Gastrocnemius medialis (tissue), 4 donors: ENCODE data around the gene CLEC2D. TPM values are rescaled to one million over a fixed set of nuclear protein-coding genes. Genes with fewer than 3 reads are reported as not detected.

Experiments
- ATAC-seq, 2 donors: fragments of 150-250 bp; one replicate each; pipeline ENCODE4 v1.9.1; 2016
- DNase-seq, 2 donors: peaks; one replicate each; pipeline ENCODE4 v3.0.0-alpha.2; 2019
- H3K27ac ChIP-seq, 4 donors: fragments of 200-600 bp; sonication (generic); 1 replicate in 1 of 4; 2 replicates in 3 of 4; pipeline ENCODE4 v1.5.1; 2016 to 2018; ENCODE audit warnings: mild to moderate bottlenecking in 2 of 4, moderate library complexity in 1 of 4
- H3K27me3 ChIP-seq, 3 donors: fragments of 200-600 bp; sonication (generic) in 2 of 3; 1 replicate in 1 of 3; 2 replicates in 2 of 3; pipeline versions ENCODE4 v1.5.1 to v1.6.0; 2016 to 2019; ENCODE audit warnings: mild to moderate bottlenecking in 1 of 3, moderate library complexity in 1 of 3
- H3K36me3 ChIP-seq, 2 donors: fragments of 200-600 bp; sonication (generic) in 1 of 2; one replicate each; pipeline ENCODE4 v1.5.1; 2017 to 2018
- H3K4me1 ChIP-seq, 2 donors: fragments of 200-600 bp; sonication (generic) in 1 of 2; one replicate each; pipeline ENCODE4 v1.5.1; 2016 to 2017; ENCODE audit warnings: mild to moderate bottlenecking in 2 of 2
- H3K4me3 ChIP-seq, 4 donors: fragments of 200-600 bp; sonication (generic) in 3 of 4; 1 replicate in 1 of 4; 2 replicates in 3 of 4; pipeline ENCODE4 v1.5.1; 2016 to 2019; ENCODE audit warnings: mild to moderate bottlenecking in 2 of 4
- H3K9me3 ChIP-seq, 3 donors: fragments of 200-600 bp; sonication (generic) in 2 of 3; 1 replicate in 1 of 3; 2 replicates in 2 of 3; pipeline ENCODE4 v1.5.1; 2016 to 2019
- CTCF ChIP-seq, 5 experiments: fragments of 450-650 bp in 3 of 5; fragments of 200-600 bp in 2 of 5; sonication (generic) in 2 of 5; IDR thresholded peaks in 4 of 5; conservative IDR thresholded peaks in 1 of 5; 1 replicate in 4 of 5; 2 replicates in 1 of 5; pipeline ENCODE4 v1.5.1; 2016 to 2019; ENCODE audit warnings: antibody characterized with exemption in 5 of 5, mild to moderate bottlenecking in 3 of 5, moderate library complexity in 3 of 5
- POLR2A ChIP-seq, 2 donors: fragments of 450-650 bp; IDR thresholded peaks; one replicate each; pipeline ENCODE4 v1.6.1; 2017; ENCODE audit warnings: antibody characterized with exemption in 2 of 2, mild to moderate bottlenecking in 2 of 2, moderate library complexity in 2 of 2
- in situ Hi-C, 4 donors: fragments of 200-750 bp; cut with MboI; loops; one replicate each; pipeline versions ENCODE4 v1.15.0 to v1.8.0; 2017; ENCODE audit warnings: low sequenced_read_pairs in 4 of 4
- intact Hi-C: fragments of 100-400 bp; cut with DNase I; formaldehyde crosslinking; loops from one replicate; pipeline ENCODE4 v1.15.1; 2023; ENCODE audit warnings: low total_unique reads
- total RNA-seq, 4 donors: library from RNA; depleted of rRNA; stranded (reverse); fragments of >200 nt; gene quantifications; one replicate each; pipeline versions ENCODE4 v1.1.0 to v1.2.3, GENCODE V29; 2016

CLEC2D gene
- total RNA-seq, 4 donors from 2014 or later = 0.29 to 2.1 (median 0.58) TPM

- no peaks in the 10 kb centered on the region for H3K9me3 ChIP-seq
- H3K4me3 ChIP-seq = no peak overlapping the region
- no peak for ATAC-seq
- in situ Hi-C loops (no loop called here), intact Hi-C loops (no loop called here)
- peaks cover 15 to 25% of the 10 kb centered on the region in 2 donors for H3K4me1 ChIP-seq
- DNase-seq = no peak
- H3K27me3 ChIP-seq = no peaks in the 10 kb centered on the region
- peaks cover 0 to 21% of the 10 kb centered on the region in 2 donors for H3K36me3 ChIP-seq
- peak overlapping the region; percentile 71 to 85 (median 82) for H3K27ac ChIP-seq
- TF ChIP-seq POLR2A (IDR thresholded peaks at IDR 0.05) = no peak
- TF ChIP-seq CTCF (IDR thresholded peaks at IDR 0.05 in 4 of 5, conservative IDR thresholded peaks at IDR 0.05 in 1 of 5) = no peak
Measured at GRCh38 chr12:9651265-9651729, 18.2 kb upstream of the CLEC2D start.

DNA sequence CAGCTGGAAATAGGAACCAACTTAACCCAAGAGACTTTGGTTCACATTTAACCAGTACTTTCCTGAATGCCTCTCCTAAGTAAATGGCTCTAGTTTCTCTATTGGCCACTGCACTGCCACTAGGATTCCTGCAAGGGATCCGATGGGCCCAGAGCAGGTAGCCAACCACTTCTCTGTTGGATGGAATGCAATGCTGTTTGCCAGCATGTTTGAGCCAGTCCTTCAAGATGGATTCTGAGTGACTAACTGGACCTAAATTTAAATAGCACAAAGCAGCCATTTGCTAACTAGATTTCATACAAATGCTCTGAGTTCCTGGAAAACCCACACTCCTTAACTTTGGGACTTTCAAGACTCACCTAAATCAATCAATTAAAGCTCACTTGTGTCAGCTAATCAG lies 9.5 kb upstream of the CLEC2D start:
- no peaks in the 10 kb centered on the region for H3K9me3 ChIP-seq
- in situ Hi-C loops = no loop called here
- intact Hi-C loops = no loop called here
- TF ChIP-seq POLR2A (IDR thresholded peaks at IDR 0.05) = no peak
- TF ChIP-seq CTCF (IDR thresholded peaks at IDR 0.05 in 4 of 5, conservative IDR thresholded peaks at IDR 0.05 in 1 of 5) = no peak
- H3K4me3 ChIP-seq = no peak overlapping the region
- DNase-seq (no peak), ATAC-seq (no peak)
- no peaks in the 10 kb centered on the region for H3K4me1 ChIP-seq
- no peak overlapping the region for H3K27ac ChIP-seq
- H3K36me3 ChIP-seq = peaks cover 0 to 25% of the 10 kb centered on the region in 2 donors
- no peaks in the 10 kb centered on the region for H3K27me3 ChIP-seq

GRCh38 chr12:9661720-9662119 lies 7.8 kb upstream of the CLEC2D start:
- Histone ChIP-seq H3K4me1 (no peaks in the 10 kb centered on the region), H3K9me3 (no peaks in the 10 kb centered on the region), H3K27ac (no peak overlapping the region), H3K27me3 (no peaks in the 10 kb centered on the region), H3K36me3 (peaks cover 0 to 19% of the 10 kb centered on the region in 2 donors), H3K4me3 (no peak overlapping the region)
- DNase-seq (no peak), ATAC-seq (no peak)
- in situ Hi-C loops (no loop called here), intact Hi-C loops (no loop called here)
- TF ChIP-seq CTCF (IDR thresholded peaks at IDR 0.05 in 4 of 5, conservative IDR thresholded peaks at IDR 0.05 in 1 of 5) (no peak), POLR2A (IDR thresholded peaks at IDR 0.05) (no peak)

DNA sequence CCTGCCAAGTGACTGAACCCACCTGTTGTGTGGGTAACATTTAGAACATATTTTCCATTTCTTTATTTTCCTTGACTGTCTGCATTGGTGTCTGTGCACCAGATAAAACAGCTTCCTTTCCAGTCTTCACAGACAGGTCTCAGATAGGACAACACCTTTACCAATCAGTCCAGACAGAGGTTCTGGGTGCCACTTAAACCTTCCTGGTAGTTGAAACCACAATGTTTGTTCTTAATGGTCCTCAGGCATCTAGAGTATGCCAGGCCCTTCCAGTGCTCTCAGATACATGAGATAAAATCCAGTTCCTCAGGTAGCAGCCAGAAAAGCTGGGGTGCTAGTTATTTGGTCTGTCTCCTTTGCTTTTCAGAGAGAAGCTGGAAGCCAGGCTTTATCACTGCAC lies 7.0 kb upstream of the CLEC2D start:
- no peak overlapping the region for H3K4me3 ChIP-seq
- H3K27ac ChIP-seq = no peak overlapping the region
- DNase-seq = no peak
- no peaks in the 10 kb centered on the region for H3K9me3 ChIP-seq
- H3K36me3 ChIP-seq = peaks cover 0 to 19% of the 10 kb centered on the region in 2 donors
- intact Hi-C loops = no loop called here
- no peaks in the 10 kb centered on the region for H3K27me3 ChIP-seq
- in situ Hi-C loops = no loop called here
- TF ChIP-seq POLR2A (IDR thresholded peaks at IDR 0.05) (no peak), CTCF (IDR thresholded peaks at IDR 0.05 in 4 of 5, conservative IDR thresholded peaks at IDR 0.05 in 1 of 5) (no peak)
- no peaks in the 10 kb centered on the region for H3K4me1 ChIP-seq
- ATAC-seq = no peak
